AG04450 (cell line): ENCODE data around the gene TEX101. TPM values are rescaled to one million over a fixed set of nuclear protein-coding genes. Genes with fewer than 3 reads are reported as not detected.

ENCODE experiments used
- CTCF ChIA-PET: fragments of 300-600, 350-600 bp; formaldehyde crosslinking; extraction: SDS; loops from one replicate; lab custom pipeline; 2022; ENCODE audit warnings: antibody characterized with exemption, inconsistent platforms; lab: Charles Lee
- POLR2A ChIA-PET: fragments of 350-600 bp; formaldehyde crosslinking; extraction: SDS; loops from one replicate; lab custom pipeline; 2021; ENCODE audit warnings: antibody characterized with exemption, inconsistent platforms; lab: Yijun Ruan, JAX
- DNase-seq: peaks from one replicate; pipeline ENCODE4 v3.0.0-alpha.2; 2011; ENCODE audit warnings: low read depth, low spot score
- H3K27ac ChIP-seq: one replicate; pipeline ENCODE4 v1.5.1; 2012; ENCODE audit warnings: low read depth, low read length, control low read depth
- H3K27me3 ChIP-seq: one replicate; pipeline ENCODE4 v1.6.0; 2012; ENCODE audit warnings: low read length; ENCODE audit not compliant: control insufficient read depth, insufficient read depth
- H3K4me3 ChIP-seq: 2 replicates; pipeline ENCODE4 v1.5.1; 2011; ENCODE audit warnings: mild to moderate bottlenecking, low read depth, low read length, control low read depth
- H3K9me3 ChIP-seq: 2 replicates; pipeline ENCODE4 v1.5.1; 2012; ENCODE audit warnings: low read length; ENCODE audit not compliant: control insufficient read depth, insufficient read depth
- polyA plus RNA-seq: library from polyadenylated mRNA; depleted of rRNA; stranded (reverse); fragments of >200 nt; gene quantifications from 2 replicates; pipeline ENCODE4 v1.2.3, GENCODE V29; 2011
- TF ChIP-seq, protein P1 (sequence below): IDR thresholded peaks from 2 replicates; pipeline ENCODE4 v1.5.1; 2011; ENCODE audit warnings: low read depth, low read length, control low read depth, inconsistent platforms

TEX101 gene
- polyA plus RNA-seq, 1 experiment: not detected

DNA sequence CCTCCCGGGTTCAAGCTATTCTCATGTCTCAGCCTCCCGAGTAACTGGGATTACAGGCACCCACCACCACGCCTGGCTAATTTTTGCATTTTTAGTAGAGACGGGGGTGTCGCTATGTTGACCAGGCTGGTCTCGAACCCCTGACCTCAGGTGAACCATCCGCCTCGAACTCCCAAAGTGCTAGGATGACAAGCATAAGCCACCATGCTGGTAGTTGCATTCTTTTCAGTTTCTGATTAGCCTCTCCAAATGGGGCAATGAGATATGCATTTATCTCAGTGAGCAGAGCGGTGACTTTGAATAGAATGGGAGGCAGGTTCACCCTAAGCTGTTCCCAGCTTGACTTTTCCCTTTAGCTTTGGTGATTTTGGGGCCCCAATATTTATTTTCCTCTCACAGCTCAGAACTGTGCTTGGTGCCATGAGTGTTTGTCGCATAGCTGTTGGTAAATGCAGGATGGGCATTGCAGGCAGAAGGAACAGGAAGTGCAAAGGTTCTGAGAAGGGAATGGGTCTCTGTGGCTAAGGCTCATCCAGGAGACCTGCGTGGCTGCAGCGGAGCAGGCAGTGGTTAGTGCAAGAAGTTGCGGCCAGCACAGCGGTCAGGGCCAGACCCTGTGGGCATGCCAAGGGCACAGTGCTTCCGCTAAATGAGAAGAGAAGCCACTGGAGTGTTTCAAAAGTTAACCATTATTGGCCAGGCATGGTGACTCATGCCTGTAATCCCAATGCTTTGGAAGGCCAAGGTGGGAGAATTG, 30.0 kb downstream of the TEX101 start:
- no peaks in the 10 kb centered on the region for H3K9me3 ChIP-seq
- H3K27me3 ChIP-seq: peaks cover 4% of the 10 kb centered on the region
- CTCF ChIA-PET: interaction anchor here (3.0 to 7.9 kb wide), 2 partner anchors 66 to 76 kb away, joined by 10 to 385 read pairs; no protein-coding TSS in a partner anchor
- POLR2A ChIA-PET: no interaction called here
- TF ChIP-seq, protein P1, sequence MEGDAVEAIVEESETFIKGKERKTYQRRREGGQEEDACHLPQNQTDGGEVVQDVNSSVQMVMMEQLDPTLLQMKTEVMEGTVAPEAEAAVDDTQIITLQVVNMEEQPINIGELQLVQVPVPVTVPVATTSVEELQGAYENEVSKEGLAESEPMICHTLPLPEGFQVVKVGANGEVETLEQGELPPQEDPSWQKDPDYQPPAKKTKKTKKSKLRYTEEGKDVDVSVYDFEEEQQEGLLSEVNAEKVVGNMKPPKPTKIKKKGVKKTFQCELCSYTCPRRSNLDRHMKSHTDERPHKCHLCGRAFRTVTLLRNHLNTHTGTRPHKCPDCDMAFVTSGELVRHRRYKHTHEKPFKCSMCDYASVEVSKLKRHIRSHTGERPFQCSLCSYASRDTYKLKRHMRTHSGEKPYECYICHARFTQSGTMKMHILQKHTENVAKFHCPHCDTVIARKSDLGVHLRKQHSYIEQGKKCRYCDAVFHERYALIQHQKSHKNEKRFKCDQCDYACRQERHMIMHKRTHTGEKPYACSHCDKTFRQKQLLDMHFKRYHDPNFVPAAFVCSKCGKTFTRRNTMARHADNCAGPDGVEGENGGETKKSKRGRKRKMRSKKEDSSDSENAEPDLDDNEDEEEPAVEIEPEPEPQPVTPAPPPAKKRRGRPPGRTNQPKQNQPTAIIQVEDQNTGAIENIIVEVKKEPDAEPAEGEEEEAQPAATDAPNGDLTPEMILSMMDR: no peak
- H3K27ac ChIP-seq: no peak overlapping the region
- no peak overlapping the region for H3K4me3 ChIP-seq
- DNase-seq: no peak

DNA sequence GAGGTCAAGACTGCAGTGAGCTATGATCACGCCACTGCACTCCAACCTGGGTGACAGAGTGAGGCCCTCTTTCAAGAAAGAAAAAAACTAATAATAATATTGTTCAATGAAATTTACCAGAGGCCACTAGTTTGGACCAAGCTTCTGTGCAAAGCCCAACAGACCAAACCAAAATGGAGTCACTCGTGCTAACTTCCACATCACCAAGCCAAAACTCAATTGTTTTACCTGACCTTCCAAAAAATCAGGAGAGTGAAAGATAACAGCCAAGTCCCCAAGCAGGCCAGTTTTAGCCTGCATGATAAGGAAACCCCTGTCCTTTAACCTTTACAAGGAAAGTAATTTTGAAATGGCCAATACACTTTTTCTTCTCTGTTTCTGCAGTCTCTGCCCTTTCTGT, 30.7 kb downstream of the TEX101 start:
- no peaks in the 10 kb centered on the region for H3K9me3 ChIP-seq
- DNase-seq: no peak
- ChIA-PET POLR2A (no interaction called here), CTCF (interaction anchor here (0.6 to 7.9 kb wide), 6 partner anchors 51 to 166 kb away, joined by 3 to 385 read pairs (median 12); no protein-coding TSS in a partner anchor)
- no peak overlapping the region for H3K4me3 ChIP-seq
- TF ChIP-seq, protein P1: no peak
- H3K27me3 ChIP-seq: peaks cover 3% of the 10 kb centered on the region
- no peak overlapping the region for H3K27ac ChIP-seq

DNA sequence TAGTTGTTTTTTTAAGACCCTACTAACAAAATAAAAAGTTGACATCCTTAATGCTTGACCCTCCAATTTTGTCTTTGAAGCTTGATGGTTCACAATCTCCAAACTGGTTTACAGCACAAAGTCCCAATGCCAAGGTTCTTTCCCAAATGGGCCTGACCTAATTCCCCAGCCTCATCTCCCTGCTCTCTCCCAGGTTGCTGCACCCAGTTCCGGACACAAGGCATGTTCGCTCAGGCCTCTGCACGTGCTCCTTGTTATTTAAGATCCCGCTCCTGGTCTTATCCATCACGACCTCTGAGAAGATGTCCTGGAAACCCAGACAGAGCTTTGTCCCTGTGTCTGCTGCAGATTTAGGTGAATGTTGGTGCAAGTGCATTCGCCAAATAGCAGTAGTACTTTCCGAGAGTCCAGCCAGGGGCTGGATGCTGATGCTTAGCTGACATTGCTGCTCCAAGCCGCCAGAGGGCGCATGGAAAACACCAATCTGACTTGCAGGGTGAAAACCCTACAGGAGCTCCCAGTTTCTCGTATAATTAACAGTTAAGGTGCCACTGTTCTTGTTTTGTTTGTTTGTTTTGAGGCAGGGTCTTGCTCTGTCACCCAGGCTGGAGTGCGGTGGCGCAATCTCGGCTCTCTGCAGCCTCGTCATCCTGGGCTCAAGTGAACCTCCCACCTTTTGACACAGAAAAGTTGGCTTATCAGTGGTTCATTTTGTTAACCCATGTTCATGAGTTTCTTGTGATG, 32.2 kb downstream of the TEX101 start:
- POLR2A ChIA-PET: interaction anchor here (0.5 to 2.2 kb wide), 3 partner anchors 25 to 72 kb away, joined by 3 to 13 read pairs (median 8); no protein-coding TSS in a partner anchor
- H3K4me3 ChIP-seq: no peak overlapping the region

DNA sequence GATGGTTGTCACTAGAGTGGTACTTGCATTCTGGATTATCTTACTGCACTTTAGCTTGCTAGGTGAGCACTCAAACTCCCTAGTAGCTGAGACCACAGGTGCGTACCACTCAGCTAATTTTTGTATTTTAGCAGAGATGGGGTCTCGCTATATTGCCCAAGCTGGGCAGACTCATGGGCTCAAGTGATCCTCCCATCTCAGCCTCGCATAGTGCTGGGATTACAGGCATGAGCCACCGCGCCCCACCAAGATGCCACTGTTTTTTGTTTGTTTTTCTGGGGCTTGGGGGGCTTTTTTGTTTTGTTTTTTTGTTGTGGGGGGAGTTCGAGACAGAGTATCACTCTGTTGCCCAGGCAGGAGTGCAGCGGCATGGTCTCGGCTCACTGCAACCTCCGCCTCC, 33.0 kb downstream of the TEX101 start:
- Histone ChIP-seq H3K4me3 (no peak overlapping the region), H3K27me3 (no peaks in the 10 kb centered on the region), H3K27ac (no peak overlapping the region), H3K9me3 (peaks cover 3% of the 10 kb centered on the region; the same call in 1 of the 2 replicates)
- ChIA-PET CTCF (interaction anchor here (0.6 to 7.9 kb wide), 30 partner anchors 8 to 345 kb away, joined by 3 to 385 read pairs (median 7); partner anchors contain the start of genes ETHE1 and PHLDB3), POLR2A (interaction anchor here (1.0 to 2.2 kb wide), 2 partner anchors 56 to 72 kb away, joined by 3 to 13 read pairs; no protein-coding TSS in a partner anchor)
- TF ChIP-seq, protein P1: no peak
- DNase-seq: no peak

More for the DNA sequence above, 32.2 kb downstream of the TEX101 start:
- H3K27me3 ChIP-seq: no peaks in the 10 kb centered on the region
- H3K9me3 ChIP-seq: no peaks in the 10 kb centered on the region
- no peak for DNase-seq
- CTCF ChIA-PET: interaction anchor here (0.6 to 7.9 kb wide), 32 partner anchors 8 to 345 kb away, joined by 3 to 385 read pairs (median 6); partner anchors contain the start of genes ETHE1 and PHLDB3
- TF ChIP-seq, protein P1: peak; percentile 95
- H3K27ac ChIP-seq: no peak overlapping the region
